Raji (cell line): ENCODE measurements around the gene TMEM145.

Experiments
- POLR2A ChIP-seq: IDR thresholded peaks from 2 replicates; pipeline ENCODE4 v1.6.1; 2011; ENCODE audit warnings: low read depth, low read length, control low read depth; ENCODE audit not compliant: insufficient read depth

The TMEM145 gene

DNA sequence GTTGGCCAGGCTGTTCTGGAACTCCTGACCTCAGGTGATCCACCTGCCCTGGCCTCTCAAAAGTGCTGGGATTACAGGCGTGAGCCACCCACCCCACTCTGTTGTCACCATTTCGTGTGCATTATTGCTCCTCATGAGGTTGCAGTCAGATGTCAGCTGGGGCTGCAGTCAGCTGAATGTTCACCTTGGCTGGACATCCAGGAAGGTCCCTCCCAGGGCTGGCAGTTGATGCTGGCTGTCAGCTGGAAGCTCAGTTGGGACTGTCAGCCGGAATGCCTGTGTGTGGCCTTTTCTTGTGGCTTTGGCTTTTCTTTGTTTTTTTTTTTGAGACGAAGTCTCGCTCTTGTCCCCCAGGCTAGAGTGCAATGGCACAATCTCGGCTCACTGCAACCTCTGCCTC is 18.9 kb downstream of the TMEM145 start:
- no peak for TF ChIP-seq POLR2A

DNA sequence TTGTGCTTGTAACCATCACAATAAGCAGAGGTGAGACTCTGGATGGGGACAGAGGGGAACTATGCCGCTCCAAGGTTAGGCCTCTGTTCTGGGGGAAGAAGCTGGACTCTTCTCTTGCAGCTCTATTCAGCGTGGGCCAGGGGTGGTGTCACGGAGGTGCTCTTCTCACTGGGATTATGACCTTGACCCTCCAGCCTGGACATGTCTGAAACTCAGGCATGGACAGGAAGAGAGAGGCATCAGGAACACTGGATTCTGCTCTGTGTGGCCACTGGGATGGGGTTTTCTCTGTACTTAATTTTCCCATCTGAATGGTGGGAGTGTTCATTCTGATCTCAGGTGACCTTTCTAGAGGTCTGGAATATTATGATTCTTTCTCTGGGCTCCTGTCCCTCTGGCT is 19.9 kb downstream of the TMEM145 start:
- no peak for TF ChIP-seq POLR2A

DNA sequence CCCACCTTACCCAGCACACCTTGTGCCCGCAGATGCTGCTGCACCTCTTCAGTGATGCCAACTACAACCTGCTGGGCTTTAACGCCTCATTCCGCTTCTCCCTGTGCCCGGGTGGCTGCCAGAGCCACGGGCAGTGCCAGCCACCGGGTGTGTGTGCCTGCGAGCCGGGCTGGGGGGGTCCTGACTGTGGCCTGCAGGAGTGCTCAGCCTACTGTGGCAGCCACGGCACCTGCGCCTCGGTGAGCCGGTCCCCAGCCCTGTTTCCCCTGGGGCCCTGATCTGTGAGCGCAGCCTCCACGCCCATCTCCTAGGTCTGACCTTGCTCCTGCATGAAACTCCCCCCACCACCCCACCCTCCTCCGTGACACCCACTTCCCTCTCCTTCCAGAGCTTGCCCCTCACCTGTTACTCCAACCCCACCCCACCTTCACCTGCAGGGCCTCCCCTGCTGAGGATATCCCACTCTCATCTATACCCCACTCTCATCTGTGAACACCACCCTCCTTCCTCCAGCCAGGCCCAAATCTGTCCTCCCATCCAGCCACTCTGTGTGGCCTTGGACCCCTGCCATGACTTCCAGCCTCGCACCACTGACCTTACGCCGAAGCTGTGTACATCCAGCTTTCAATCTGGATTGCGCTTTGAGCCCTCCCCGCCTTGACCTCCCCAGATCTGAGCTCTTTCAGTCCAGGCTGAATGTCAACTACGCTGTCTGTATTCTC is 21.0 kb downstream of the TMEM145 start:
- TF ChIP-seq POLR2A: no peak

DNA sequence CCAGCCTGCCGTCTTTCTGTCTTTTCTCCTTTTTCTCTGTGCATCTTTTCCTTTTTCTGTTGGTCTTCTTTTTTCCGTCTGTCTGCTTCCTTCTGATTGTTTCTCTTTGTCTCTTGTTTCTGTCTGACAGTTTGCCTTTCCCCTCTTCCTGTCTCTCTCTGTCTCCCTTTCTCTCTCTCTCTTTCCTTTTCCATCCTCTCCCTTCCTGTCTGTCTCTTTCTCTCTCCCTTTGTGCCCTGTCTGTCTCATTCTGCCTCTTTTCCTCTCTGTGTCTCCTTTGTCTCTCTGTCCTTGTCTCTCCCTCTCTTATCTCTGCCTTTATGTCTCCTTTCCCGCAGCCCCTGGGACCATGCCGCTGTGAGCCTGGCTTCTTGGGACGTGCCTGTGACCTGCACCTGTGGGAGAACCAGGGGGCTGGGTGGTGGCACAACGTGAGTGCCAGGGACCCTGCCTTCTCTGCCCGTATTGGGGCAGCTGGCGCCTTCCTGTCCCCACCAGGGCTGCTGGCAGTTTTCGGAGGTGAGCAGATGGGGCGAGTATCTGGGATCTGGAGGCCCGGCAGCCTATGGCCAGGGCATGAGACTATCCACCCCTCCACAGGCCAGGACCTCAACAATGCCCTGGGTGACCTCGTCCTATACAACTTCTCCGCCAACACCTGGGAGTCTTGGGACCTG is 21.7 kb downstream of the TMEM145 start:
- TF ChIP-seq POLR2A: no peak

DNA sequence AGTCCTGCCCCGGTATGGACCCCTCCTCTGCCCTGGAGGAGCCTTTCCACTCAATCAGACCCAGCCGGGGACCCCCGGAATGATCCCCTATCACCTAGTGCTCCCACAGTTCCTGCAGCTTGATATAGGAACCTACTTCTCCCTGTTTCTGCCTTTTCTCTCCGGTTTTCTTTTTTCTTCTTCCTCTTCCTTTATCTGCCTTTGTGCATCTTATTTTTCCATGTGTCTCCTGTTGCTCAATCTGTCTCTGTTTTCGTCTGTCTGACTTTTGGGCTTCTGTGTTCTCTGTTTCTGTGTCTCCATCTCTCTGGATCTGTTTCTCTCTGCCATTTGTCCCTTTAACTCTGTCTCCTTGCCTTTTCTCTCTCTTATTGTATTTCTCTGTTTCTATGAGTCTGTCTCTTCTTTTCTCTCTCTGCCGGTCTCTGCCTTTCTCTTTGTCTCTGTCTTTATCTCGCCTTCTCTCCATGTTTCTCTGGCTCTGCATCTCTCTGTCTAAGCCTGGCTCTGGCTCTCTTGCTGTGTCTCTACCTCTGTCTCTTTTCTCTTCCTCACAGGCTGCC is 22.3 kb downstream of the TMEM145 start:
- TF ChIP-seq POLR2A: no peak

DNA sequence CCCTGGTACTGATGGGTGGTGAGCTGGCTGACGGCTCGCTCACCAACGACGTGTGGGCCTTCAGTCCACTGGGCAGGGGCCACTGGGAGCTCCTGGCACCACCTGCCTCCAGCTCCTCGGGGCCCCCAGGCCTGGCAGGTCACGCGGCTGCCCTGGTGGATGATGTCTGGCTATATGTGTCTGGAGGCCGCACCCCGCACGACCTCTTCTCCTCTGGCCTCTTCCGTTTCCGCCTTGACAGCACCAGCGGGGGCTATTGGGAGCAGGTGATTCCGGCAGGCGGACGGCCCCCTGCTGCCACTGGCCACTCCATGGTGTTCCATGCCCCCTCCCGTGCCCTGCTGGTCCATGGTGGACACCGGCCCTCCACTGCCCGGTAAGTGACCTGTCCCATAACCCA is 22.9 kb downstream of the TMEM145 start:
- TF ChIP-seq POLR2A: no peak

DNA sequence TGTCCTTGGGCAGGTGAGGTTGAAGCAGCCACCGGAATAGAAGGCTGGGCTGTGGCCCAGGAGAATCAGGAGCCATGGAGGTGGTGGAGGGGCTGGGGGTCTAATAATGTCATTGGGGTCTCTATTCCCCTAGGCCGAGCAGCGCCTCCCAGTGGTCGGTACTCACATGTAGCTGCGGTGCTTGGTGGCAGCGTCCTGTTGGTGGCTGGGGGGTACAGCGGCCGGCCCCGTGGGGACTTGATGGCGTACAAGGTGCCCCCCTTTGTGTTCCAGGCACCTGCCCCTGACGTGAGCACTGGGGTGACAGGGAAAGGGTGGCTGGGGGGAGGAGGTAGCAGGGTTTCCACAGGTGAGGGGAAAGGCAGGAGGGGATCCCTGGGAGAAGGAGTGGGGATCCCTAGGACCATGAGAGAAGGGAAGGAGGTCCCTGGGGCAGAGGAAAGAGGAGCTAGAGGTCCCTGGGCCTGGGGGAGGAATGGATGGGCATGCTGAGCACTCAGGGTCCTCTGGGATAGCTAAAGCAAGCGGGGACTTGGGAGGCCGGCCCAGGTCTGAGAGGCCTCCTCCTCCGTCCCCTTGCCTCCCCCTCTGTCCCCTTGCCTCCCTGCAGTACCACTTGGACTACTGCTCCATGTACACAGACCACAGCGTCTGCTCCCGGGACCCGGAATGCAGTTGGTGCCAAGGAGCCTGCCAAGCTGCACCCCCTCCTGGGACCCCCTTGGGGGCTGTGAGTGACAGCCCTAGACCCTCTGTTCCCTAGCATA is 30.4 kb downstream of the TMEM145 start:
- no peak for TF ChIP-seq POLR2A

DNA sequence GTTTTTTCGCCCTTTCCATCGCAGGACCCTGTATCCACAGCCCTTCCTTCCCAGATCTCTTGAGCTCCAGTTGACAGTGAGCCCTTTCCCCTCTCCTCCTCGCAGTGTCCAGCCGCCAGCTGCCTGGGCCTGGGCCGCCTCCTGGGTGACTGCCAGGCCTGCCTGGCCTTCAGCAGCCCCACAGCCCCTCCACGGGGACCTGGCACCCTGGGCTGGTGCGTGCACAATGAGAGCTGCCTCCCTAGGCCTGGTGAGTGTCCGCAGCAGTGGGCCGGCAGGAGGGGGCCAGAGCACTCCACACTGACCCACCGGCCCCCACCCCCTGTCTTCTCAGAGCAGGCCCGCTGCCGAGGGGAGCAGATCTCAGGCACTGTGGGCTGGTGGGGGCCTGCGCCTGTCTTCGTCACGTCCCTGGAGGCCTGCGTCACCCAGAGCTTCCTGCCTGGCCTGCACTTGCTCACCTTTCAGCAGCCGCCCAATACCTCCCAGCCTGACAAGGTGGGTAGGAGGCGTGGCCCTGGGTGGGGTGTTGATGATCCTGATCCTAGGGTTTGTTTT is 31.3 kb downstream of the TMEM145 start:
- TF ChIP-seq POLR2A: no peak

DNA sequence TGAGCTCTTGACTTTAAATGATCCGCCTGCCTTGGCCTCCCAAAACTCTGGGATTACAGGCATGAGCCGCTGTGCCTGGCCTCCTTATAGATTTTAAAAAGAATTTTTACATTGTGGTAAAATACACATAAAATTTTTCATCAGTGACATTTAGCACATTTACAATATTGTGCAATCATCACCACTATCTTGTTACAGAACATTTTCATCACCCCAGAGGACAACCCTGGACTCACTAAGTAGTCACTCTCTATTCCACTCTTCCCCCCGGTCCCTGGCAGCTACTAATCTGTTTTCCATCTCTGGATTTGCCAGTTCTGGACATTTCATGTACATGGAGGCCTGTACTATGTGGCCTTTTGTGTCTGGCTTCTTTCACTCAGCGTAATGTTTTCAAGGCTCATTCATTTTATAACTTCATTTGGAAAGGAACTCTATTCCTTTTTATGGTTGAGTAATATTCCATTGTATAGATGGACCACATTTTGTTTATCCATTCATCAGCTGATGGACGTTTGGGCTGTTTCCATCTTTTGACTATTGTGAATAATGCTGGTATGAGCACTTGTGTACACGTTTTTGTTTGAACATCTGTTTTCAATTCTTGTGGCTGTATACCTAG is 32.2 kb downstream of the TMEM145 start:
- no peak for TF ChIP-seq POLR2A

DNA sequence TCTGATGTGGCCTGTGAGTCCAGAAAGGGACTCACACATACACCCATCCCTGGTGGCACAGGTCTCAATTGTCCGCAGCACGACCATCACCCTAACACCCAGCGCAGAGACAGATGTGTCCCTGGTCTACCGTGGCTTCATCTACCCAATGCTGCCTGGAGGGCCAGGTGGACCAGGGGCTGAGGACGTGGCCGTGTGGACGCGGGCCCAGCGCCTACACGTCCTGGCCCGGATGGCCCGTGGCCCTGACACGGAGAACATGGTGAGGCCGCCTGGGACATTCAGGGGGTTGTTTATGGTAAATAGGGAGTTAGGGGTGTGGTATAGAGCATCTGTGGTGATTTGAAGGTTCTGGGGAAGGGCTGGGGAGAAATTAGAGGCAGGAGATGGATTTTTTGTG is 35.1 kb downstream of the TMEM145 start:
- TF ChIP-seq POLR2A: no peak

DNA sequence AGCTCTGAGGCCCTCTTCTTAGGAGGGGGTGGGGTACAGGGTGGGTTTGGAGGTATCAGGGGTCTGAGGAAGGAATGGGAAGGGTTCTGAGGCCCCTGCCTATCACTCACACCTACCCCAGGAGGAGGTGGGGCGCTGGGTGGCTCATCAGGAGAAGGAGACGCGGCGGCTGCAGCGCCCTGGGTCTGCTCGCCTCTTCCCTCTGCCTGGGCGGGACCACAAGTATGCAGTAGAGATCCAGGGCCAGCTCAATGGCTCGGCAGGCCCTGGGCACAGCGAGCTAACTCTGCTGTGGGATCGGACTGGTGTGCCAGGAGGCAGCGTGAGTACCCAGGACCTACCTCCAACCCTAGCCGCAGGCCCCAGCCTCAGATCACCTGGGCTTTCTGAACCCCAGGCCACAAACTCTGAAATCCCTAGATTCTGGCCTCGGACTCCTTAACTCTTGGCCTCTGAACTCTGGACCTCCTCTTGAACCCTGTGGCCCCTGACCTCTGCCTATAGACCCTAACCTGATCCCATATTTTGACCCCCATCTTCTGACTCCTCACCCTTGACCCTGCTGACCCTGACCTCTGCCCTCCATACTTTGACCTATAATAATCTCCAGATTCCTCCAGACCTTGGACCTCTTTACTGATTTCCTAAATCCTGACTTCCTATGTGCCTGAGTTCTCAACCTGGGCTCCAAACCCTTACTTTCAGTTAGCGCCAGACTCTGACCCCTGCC is 36.4 kb downstream of the TMEM145 start:
- no peak for TF ChIP-seq POLR2A

DNA sequence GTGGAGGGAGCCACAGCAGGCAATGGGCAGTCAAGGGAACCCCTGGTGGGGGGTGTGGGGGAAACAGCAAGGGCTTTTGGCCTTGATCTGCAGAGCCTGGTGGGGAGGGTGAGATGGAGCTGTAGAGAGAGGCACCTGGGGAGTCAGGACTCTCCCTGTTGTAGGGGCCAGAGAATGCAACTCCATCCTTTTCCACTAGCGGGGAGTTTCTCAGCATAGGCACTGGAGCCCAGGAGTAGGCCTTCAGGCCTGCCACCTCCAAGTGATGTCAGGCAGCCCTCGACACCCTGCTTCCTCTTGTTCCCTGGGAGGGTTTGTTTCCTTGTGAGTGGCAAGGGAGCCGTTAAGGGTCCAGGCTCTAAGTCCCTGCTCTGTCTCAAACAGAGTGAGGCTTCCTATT is 37.3 kb downstream of the TMEM145 start:
- TF ChIP-seq POLR2A: no peak

DNA sequence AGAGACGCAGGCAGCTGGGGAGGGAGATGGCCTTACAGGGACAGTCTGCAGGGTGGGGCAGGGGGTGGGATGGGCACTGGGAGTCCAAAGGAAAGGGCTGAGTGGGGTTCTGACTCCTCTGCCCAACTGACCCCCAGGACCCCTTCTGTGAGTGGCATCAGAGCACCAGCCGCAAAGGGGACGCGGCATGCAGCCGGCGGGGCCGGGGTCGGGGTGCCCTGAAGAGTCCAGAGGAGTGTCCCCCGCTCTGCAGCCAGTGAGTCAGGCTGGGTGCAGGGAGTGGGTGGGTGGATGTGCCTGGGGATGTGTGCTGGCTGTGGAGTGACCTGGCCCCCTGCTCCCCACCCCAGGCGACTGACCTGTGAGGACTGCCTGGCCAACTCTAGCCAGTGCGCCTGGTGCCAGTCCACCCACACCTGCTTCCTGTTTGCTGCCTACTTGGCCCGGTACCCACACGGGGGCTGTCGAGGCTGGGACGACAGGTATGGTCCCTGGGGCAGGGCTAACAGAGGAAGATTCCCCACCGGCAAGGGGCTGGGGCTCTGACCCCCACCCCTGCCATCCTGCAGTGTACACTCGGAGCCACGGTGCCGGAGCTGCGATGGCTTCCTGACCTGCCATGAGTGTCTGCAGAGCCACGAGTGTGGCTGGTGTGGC is 38.1 kb downstream of the TMEM145 start:
- no peak for TF ChIP-seq POLR2A
